ENCODE data around the gene IGFN1. TPM values are rescaled to one million over a fixed set of nuclear protein-coding genes. Genes with fewer than 3 reads are reported as not detected.

Gene IGFN1
- total RNA-seq, 5 donors from 2014 or later (not counting 1 experiment from before 2014, with no cell fraction given), result not detected

DNA sequence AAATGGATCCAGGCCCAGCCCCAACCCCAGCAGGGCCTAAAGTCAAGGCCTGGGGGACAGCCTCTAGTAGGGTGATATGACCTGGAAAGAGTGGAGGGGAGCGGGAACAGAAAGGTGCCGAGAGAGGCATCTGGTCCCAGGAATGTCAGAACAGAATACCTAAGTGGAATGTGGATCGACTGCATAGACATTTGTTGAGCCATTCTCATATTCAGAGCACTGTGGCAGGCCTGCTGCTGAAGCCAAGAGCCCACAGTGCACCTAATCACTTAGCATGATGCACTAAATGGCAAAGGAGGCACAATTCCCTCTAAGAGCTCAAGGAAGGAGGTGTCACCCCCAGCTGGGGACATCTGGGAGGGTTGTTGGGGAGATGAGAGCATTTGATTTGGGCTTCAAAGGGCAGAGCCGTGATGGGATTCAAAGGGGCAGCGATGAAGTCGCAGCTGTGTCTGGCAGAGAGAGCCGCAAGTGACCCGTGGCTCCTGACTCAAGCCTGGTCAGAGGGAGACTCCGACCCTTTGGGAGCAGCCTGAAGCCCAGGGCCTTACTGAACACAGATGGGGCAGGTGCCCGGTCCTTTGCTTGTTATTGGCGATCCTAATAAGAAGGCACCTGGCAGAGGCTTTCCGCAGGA lies 84.1 kb downstream of the IGFN1 start:
- H3K4me1 ChIP-seq (ENCODE audit: control insufficient read depth in 1 of 2, extremely low read depth in 1 of 2, insufficient read depth in 2 of 2, low read length in 2 of 2), result no peaks in the 10 kb centered on the region
- no peaks in the 10 kb centered on the region for H3K4me1 Mint-ChIP-seq
- no peak overlapping the region for H3K4me3 ChIP-seq (ENCODE audit: control insufficient read depth in 1 of 2, extremely low read depth in 1 of 2, low read length in 1 of 2)
- DNase-seq (no peak), ATAC-seq (replicated peaks in 1 of 4) (no peak)
- peaks cover 0 to 32% of the 10 kb centered on the region in 2 experiments for H3K27me3 ChIP-seq (replicated peaks in 1 of 2; ENCODE audit: control insufficient read depth in 2 of 2, extremely low read depth in 1 of 2, insufficient read depth in 2 of 2, low read length in 1 of 2)
- no peak overlapping the region for H3K27ac Mint-ChIP-seq
- H3K4me3 Mint-ChIP-seq, result no peak overlapping the region
- CTCF ChIA-PET, result no interaction called here
- no peaks in the 10 kb centered on the region for H3K36me3 ChIP-seq (ENCODE audit: control insufficient read depth in 2 of 2, extremely low read depth in 1 of 2, insufficient read depth in 1 of 2, low read length in 1 of 2)
- no peak overlapping the region for H3K27ac ChIP-seq (ENCODE audit: low read length)
- no peaks in the 10 kb centered on the region for H3K9me3 ChIP-seq
- WGBS (ENCODE audit: insufficient coverage), result 89% methylated on average over 12 of the region's 12 CpGs
- peaks cover 11 to 19% of the 10 kb centered on the region in 2 donors for H3K27me3 Mint-ChIP-seq
- no peaks in the 10 kb centered on the region for H3K9me3 Mint-ChIP-seq
- POLR2A ChIA-PET, result no interaction called here
- H3K36me3 Mint-ChIP-seq, result no peaks in the 10 kb centered on the region

GRCh38 chr1:201275253-201275666 lies 84.6 kb downstream of the IGFN1 start:
- Histone ChIP-seq H3K4me1 (ENCODE audit: control insufficient read depth in 1 of 2, extremely low read depth in 1 of 2, insufficient read depth in 2 of 2, low read length in 2 of 2) (no peaks in the 10 kb centered on the region), H3K36me3 (ENCODE audit: control insufficient read depth in 2 of 2, extremely low read depth in 1 of 2, insufficient read depth in 1 of 2, low read length in 1 of 2) (no peaks in the 10 kb centered on the region), H3K4me3 (ENCODE audit: control insufficient read depth in 1 of 2, extremely low read depth in 1 of 2, low read length in 1 of 2) (no peak overlapping the region), H3K27me3 (replicated peaks in 1 of 2; ENCODE audit: control insufficient read depth in 2 of 2, extremely low read depth in 1 of 2, insufficient read depth in 2 of 2, low read length in 1 of 2) (peaks cover 3 to 28% of the 10 kb centered on the region in 2 experiments), H3K9me3 (no peaks in the 10 kb centered on the region), H3K27ac (ENCODE audit: low read length) (no peak overlapping the region)
- CTCF ChIA-PET, result no interaction called here
- Mint-ChIP-seq H3K36me3 (no peaks in the 10 kb centered on the region), H3K27me3 (peaks cover 7 to 15% of the 10 kb centered on the region in 2 donors), H3K4me1 (no peaks in the 10 kb centered on the region), H3K27ac (no peak overlapping the region), H3K4me3 (no peak overlapping the region), H3K9me3 (no peaks in the 10 kb centered on the region)
- POLR2A ChIA-PET, result no interaction called here
- ATAC-seq (replicated peaks in 1 of 4) (no peak), DNase-seq (no peak)
- 89% methylated on average over 15 of the region's 15 CpGs for WGBS (ENCODE audit: insufficient coverage)

DNA sequence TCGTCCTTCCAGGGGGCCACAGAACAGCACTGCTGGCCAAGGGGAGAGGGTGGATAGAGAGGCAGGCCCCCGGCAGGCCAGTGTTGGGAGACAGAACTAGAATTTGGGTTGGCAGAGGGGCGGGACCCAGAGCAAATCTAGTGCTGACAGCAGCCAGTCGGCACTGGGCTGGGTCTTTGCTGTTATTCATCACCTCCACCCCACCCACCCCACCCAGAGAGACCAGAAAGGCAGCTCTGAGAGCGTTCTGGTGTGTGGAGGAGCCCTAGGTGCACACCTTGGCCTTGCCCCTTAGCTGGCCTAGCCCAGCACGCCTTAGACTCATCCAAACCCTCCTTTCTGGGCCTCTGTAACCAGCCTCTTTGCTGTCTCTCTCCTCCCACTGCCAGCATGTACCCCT lies 86.3 kb downstream of the IGFN1 start:
- Histone ChIP-seq H3K36me3 (ENCODE audit: control insufficient read depth in 2 of 2, extremely low read depth in 1 of 2, insufficient read depth in 1 of 2, low read length in 1 of 2) (no peaks in the 10 kb centered on the region), H3K4me1 (ENCODE audit: control insufficient read depth in 1 of 2, extremely low read depth in 1 of 2, insufficient read depth in 2 of 2, low read length in 2 of 2) (no peaks in the 10 kb centered on the region), H3K9me3 (no peaks in the 10 kb centered on the region), H3K4me3 (ENCODE audit: control insufficient read depth in 1 of 2, extremely low read depth in 1 of 2, low read length in 1 of 2) (no peak overlapping the region), H3K27ac (ENCODE audit: low read length) (no peak overlapping the region), H3K27me3 (replicated peaks in 1 of 2; ENCODE audit: control insufficient read depth in 2 of 2, extremely low read depth in 1 of 2, insufficient read depth in 2 of 2, low read length in 1 of 2) (peaks cover 6 to 22% of the 10 kb centered on the region in 2 experiments)
- Mint-ChIP-seq H3K27ac (no peak overlapping the region), H3K27me3 (peaks cover 12 to 17% of the 10 kb centered on the region in 2 donors), H3K9me3 (no peaks in the 10 kb centered on the region), H3K4me3 (no peak overlapping the region), H3K4me1 (no peaks in the 10 kb centered on the region), H3K36me3 (no peaks in the 10 kb centered on the region)
- ChIA-PET POLR2A (no interaction called here), CTCF (no interaction called here)
- ATAC-seq (replicated peaks in 1 of 4) (no peak), DNase-seq (no peak)
- no CpG with 5 or more reads among the region's 6 CpGs for WGBS (ENCODE audit: insufficient coverage)

DNA sequence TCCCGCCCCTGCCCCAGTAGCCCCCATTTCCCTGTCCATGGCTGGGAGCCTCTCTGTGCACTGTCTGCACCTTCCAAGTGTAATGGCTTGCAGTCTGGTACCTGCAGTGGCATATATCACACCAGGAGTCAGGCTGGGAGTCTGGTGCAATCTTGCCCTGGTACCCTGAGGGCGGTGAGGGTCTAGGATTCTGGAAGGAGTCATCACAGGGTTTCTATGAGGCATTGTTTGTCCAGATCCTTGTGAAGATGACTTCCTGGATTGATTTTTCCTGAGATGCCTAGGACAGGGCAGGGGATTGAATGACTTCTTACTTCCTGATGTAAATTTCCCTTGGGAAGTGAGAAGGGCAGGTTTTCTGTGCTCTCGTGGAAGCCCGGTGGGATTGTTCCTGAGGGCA lies 86.8 kb downstream of the IGFN1 start:
- 85% methylated on average over 2 of the region's 4 CpGs for WGBS (ENCODE audit: insufficient coverage)
- H3K27ac ChIP-seq (ENCODE audit: low read length), result no peak overlapping the region
- ChIA-PET POLR2A (no interaction called here), CTCF (no interaction called here)
- Mint-ChIP-seq H3K4me3 (no peak overlapping the region), H3K9me3 (no peaks in the 10 kb centered on the region), H3K36me3 (no peaks in the 10 kb centered on the region), H3K27ac (no peak overlapping the region), H3K4me1 (no peaks in the 10 kb centered on the region), H3K27me3 (peaks cover 18 to 21% of the 10 kb centered on the region in 2 donors)
- peaks cover 6 to 22% of the 10 kb centered on the region in 2 experiments for H3K27me3 ChIP-seq (replicated peaks in 1 of 2; ENCODE audit: control insufficient read depth in 2 of 2, extremely low read depth in 1 of 2, insufficient read depth in 2 of 2, low read length in 1 of 2)
- no peaks in the 10 kb centered on the region for H3K4me1 ChIP-seq (ENCODE audit: control insufficient read depth in 1 of 2, extremely low read depth in 1 of 2, insufficient read depth in 2 of 2, low read length in 2 of 2)
- no peaks in the 10 kb centered on the region for H3K9me3 ChIP-seq
- ATAC-seq (replicated peaks in 1 of 4) (no peak), DNase-seq (no peak)
- no peak overlapping the region for H3K4me3 ChIP-seq (ENCODE audit: control insufficient read depth in 1 of 2, extremely low read depth in 1 of 2, low read length in 1 of 2)
- no peaks in the 10 kb centered on the region for H3K36me3 ChIP-seq (ENCODE audit: control insufficient read depth in 2 of 2, extremely low read depth in 1 of 2, insufficient read depth in 1 of 2, low read length in 1 of 2)

Other genes with a start within 250 kb of the IGFN1 start
- gene KIF21B, start 167.1 kb upstream of the IGFN1 start, total RNA-seq, result 100 to 1,000 TPM in 3 of 5 donors, 10 to 100 TPM in 2; 70.8 to 110 (median 101) TPM
- gene CACNA1S, start 78.4 kb upstream of the IGFN1 start, total RNA-seq, result not detected
- gene ASCL5, start 63.6 kb upstream of the IGFN1 start, total RNA-seq, result under 1 TPM in 3 of 5 donors, not detected in 2; 0.19 to 0.49 (median 0.26) TPM
- gene TMEM9, start 36.4 kb upstream of the IGFN1 start, total RNA-seq, result 10 to 100 TPM; 15.5 to 22.2 (median 17.7) TPM
- under 1 TPM in 3 of 5 donors, not detected in 2; 0.03 to 0.06 (median 0.06) TPM for gene PKP1, start 92.7 kb downstream of the IGFN1 start, total RNA-seq
- gene TNNT2, start 186.9 kb downstream of the IGFN1 start, total RNA-seq, result not detected
- gene LAD1, start 208.5 kb downstream of the IGFN1 start, total RNA-seq, result 1 to 10 TPM in 2 of 5 donors, under 1 TPM in 1, not detected in 2; 0.53 to 1.7 (median 1.1) TPM
- not detected for gene TNNI1, start 230.9 kb downstream of the IGFN1 start, total RNA-seq

All from T-cell (primary cell).